HG02759 (cell line): Measurements from ENCODE around the gene GAN.
A peak's percentile ranks its signal among the peaks of the same experiment; 100 is the strongest.

ENCODE experiments used
- ATAC-seq: cut with Tn5 transposase; IDR thresholded peaks from one replicate; pipeline ENCODE4 v1.9.1; 2021; ENCODE audit warnings: mild to moderate bottlenecking, moderate library complexity; ENCODE audit not compliant: unreplicated experiment

The GAN gene, protein sequence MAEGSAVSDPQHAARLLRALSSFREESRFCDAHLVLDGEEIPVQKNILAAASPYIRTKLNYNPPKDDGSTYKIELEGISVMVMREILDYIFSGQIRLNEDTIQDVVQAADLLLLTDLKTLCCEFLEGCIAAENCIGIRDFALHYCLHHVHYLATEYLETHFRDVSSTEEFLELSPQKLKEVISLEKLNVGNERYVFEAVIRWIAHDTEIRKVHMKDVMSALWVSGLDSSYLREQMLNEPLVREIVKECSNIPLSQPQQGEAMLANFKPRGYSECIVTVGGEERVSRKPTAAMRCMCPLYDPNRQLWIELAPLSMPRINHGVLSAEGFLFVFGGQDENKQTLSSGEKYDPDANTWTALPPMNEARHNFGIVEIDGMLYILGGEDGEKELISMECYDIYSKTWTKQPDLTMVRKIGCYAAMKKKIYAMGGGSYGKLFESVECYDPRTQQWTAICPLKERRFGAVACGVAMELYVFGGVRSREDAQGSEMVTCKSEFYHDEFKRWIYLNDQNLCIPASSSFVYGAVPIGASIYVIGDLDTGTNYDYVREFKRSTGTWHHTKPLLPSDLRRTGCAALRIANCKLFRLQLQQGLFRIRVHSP

DNA sequence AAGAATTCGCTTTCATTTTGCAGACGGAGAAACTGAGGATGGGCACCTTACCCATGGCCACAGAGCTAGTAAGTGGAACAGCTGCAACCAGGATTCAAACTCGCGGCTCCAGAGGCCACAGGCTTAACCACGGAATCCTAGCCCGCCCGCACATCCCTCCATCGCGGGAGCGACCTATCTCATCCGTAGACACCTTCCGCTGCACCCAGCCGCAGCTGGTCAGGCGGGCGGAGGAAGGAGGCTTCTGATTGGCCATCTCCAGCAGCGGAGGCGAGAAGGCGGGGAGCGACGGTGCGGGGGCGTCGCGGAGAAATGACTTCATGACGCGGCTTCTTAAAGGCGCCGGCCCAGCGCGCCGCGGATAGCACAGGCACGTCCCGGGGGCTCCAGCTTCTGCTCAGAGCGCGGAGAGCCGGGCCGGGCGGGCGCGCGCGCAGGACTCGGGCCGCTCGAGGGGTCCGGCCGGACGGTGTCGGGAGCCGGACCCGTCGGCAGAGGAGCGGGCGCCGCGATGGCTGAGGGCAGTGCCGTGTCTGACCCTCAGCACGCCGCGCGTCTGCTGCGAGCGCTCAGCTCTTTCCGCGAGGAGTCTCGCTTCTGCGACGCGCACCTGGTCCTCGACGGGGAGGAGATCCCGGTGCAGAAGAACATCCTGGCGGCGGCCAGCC is at the start of gene GAN:
GAN (plus strand) TSS at position 360 of the 668 bp plus-strand sequence; CDS start at position 512, 152 bp downstream.
- peak; percentile 94 for ATAC-seq

DNA sequence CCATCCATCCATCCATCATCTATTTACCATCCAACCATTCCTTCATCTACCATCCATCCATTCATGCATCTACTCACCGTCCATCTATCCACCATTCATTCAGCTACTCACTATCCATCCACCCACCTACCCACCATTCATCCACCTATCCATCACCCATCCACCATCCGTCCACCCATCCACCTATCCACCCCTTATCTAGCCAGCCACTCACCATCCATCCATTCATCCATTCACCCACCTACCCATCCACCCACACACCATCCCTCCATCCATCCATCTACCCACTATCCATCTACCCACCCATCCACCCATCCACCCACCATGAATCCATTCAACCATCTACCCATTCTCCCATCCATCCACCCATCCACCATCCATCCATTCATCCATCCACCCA is 49.7 kb upstream of the GAN start:
- ATAC-seq = no peak

DNA sequence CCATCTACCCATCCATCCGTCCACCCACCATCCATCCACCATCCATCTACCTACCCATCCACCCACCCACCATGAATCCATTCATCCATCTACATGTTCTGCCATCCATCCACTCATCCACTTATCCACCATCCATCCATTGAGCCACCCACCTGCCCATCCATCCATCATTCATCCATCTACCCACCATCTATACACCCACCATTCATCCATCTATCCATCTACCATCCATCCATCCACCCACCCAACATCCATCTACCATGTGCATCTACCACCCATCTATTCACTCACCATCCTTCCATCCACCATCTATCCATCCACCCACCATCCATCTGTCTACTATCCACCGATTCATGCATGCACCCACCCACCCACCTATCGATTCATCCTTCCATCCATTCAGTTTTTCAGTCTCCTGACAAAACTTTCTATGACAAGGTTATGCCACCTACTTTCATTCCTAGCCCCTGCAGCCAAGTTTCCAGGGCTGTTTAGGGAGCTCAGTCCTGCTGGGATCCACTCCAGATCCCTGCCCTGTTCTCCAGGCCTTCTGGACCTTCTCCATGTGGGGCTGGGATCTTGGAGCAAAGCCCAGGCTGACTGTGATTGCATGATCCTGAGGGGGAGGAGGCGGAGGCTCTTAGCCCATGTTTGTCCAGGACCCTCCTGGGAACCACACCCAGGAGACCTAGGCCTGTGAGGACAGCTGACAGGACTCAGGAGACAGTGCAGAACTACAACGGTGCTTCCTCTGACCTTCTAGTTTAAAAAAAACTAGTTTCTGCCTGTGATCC is 48.9 kb upstream of the GAN start:
- no peak for ATAC-seq

DNA sequence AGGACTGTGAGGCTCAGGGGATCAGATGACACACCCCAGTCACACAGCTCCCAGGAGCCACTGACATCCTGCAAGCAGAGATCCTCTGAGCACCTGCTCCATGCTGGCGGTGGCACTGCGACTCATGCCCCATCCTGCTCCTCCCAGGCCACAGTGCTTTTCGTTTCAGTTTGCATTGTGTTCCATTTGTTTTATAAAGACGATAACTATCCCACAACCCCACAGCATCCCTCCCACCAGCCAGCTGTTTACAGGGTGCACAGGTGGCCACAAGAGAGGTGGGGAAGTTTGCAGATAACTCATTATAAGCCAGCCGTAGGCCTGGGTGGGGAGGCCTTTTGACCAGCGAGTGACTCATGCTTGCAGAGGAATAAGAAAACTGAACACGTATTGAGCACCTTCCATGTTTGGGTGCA is 48.1 kb upstream of the GAN start:
- ATAC-seq = no peak

DNA sequence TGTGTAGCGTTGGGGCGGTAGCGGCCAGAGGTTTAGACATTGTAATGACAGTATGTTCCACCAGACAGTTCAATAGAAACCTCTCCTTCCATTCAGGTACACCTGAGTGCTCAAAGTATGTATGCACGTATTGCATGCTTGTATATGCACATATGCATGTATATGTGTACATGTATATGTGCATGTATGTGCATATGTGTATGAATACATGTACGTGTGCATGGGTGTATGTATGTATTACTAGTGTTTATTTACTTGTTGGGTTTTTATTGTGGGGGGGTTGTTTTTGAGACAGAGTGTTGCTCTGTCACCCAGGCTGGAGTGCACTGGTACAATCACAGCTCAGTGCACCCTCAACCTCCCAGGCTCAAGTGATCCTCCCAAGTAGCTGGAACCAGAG is 46.3 kb upstream of the GAN start:
- ATAC-seq = no peak

DNA sequence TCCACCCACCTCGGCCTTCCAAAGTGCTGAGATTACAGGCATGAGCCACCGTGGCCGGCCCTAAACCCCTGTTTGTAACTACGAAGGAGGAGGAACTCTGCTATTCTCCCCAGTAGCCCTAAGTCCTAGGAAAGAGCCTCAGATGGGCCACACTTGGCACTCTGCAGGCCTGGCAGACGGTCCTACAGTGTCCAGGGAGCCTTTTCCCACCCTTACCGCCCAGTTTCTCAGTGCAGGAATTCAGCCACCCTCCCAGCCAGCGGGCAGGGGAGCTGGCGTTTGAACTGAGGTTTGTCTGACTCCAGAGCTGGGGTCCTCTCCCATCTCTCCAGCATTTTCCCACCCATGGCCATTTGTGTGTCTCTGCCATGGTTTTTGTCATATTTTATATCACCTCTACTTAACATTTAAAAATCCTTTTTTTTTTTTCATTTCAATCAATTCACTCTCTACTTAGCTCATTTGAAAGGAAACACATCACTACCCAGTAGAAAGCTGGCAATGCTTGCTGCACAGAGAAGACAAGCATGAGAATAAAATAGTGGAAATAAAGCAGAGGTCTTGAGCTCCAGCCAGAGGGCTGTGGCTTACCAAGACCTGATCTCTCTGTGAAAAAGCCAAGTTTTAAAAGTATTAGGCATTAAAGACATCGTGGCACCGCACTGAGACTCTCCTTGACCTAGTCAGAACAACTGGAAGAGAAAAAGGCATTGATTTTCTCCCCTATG is 41.4 kb upstream of the GAN start:
- no peak for ATAC-seq

DNA sequence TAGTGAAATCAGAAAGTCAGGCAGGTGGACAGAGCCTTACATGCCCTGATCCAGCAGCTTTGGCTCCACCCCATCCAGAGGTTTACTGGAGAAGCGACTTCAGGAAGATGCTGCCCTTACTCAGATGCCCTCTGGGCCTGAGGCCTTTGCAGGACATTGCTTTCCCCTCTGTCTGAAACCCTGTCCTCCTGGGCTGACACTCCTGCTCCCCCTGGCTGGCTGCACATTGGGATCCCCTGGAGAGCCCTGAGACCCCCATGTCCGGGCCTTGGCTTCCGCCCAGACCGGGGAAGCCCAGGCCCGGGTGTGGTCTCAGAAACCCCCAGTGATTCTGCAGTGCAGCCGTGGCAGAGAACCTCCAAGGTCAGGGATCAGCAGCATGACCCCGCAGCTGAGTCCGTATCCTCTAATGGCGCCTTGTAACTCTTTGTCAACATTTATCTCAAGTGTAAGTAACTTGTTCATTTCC is 39.7 kb upstream of the GAN start:
- no peak for ATAC-seq

DNA sequence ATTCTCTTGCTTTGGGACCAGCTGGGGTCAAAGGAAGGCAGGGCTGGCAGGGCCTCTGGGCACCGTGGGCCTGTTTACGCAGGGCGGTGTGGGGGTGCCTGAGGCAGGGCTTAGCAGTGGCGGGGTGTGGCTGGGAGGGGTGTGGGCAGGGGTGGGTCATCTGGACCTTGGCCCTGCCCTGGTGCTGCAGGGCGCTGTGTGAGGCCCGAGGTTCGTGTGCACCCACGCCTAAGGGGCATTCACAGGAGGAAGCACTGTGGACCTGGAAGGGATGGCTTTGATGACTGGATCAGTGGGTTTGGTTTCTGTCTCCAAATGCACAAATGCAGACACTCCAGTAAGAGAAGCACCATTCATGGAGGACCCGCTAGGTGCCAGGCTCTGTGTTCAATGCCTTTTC is 39.0 kb upstream of the GAN start:
- no peak for ATAC-seq

DNA sequence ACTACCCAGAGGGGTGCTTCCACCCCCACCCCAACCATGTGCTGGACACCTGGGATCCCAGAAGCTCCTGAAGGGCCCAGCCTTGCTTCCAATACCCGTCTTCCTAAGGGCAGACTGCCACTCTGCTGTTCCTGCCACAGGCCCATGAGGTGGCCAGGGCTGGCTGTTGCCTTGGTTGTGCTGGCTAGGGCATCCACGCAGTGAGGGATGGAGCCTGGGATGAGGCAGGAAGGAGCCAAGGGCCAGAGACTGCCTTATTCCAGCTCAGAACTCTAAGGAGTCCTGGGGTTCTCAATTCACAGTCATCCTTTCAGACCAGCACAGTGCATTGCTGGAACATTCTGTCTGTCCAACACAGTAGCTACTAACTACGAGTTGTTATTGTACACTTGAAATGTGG is 38.4 kb upstream of the GAN start:
- no peak for ATAC-seq

DNA sequence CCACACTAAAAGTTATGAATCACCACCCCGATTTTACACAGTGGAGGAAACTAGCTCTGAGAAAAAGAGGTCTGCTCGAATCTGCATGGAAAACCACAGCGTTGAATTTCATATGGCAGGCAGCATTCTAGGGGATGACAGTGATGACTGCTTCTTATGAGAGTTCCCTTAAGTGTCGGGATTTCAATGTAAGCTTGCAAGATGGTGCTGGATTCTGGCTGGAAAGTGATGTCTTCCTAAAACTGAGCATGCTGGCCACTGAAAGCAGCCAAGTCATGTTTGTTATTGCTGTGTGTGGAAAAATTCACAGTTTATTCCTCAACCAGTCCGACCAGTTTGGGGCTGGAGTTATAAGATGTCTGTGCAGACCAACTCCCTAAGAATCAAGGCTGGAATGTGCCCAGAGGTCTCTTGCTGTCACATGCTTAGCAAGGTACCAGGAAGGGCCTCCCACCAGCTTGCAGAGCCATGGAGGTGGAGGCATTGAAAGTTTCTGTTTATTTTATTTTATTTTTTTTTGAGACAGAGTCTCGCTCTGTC is 37.2 kb upstream of the GAN start:
- ATAC-seq = no peak

DNA sequence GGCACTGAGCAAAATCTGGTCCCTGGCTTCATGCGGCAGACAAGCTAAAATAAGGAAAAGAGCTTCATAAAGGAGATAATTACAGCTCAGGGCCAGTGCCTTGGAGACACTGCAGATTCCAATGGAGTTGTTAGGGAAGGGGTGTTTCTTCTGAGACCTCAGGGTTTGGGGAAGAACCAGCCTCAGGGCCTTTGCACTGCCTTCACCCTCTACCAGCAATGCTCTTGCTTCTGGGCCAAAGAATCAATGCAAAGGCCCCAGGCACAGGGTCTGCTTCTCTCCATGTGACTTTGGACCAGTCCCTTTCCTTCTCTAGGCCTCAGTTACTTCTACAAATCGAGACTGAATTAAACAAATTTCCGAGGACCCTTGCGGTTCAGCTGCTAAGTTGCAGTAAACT is 36.2 kb upstream of the GAN start:
- ATAC-seq = no peak

DNA sequence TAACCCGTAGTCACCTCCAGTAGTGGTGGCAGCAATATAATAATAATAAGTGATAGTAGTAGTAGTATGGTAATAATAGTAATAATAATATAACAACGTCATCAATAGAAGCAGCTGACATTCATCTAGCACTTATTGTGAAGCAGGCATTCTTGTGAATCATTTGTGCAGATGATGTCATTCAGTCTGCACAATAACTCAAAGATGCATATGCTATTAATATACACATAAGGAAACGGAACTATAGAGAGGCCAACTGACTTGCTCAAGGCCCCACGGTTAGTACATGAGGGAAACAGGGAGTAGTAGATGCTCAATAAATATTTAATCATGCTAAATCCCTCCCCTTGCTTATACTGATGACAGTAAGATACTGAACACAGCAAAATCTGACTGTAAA is 35.4 kb upstream of the GAN start:
- ATAC-seq = no peak

DNA sequence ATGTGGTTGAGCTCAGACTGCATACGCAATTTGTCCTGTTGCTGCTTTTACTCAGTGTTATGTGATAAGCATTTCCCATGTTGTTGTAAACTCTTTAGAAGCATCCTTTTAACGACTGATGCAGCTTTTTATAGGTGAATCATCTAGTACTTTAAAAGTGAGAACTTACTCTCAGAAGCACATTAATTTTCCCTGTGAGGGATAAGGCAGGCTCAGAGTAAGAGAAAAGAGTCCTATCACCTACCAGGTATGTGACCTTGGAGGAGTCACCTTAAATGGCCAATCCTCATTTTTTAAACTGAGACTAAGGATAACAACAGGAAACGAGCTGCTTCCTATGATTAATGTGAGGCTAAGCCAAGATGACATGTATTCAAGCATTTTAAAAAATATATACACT is 34.4 kb upstream of the GAN start:
- ATAC-seq = no peak

DNA sequence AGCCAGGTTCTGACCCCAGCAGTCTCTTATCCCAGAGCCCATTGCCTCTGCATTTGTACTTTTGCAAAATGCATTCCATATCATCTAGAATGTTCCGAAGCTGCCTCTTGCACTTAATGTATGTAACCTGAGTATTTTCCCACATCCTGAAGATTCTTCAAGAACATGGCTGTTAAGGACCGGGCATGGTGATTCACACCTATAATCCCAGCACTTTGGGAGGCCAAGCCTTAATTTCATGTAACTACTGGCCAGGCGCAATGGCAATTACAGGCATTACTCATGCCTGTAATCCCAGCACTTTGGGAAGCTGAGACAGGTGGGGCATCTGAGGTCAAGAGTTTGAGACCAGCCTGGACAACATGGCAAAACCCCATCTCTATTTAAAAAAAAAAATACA is 31.7 kb upstream of the GAN start:
- ATAC-seq = no peak

DNA sequence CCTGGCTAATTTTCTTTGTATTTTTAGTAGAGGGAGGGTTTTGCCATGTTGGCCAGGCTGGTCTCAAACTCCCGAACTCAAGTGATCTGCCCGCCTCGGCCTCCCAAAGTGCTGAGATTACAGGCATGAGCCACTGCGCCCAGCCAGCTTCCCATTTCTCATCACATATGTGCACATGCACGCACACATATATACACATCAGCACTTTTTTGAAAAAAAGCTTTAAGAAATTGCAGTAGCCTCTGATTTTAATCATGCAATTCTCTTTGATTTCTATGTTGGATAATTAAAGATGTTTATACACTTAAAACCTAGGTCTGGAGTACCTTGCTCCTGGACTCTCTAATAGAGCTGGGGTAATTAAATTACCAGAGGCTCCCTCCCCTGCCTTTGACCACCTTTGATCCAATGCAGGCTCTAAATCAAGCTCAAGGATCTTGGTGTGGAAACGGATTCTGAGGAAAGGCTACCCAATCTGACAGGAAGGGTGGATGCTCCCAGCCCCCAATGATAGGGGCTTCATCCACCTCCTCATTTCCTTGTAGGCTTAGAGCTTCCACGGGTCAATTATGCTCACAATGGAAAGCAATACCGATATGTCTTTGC is 29.7 kb upstream of the GAN start:
- ATAC-seq = no peak

DNA sequence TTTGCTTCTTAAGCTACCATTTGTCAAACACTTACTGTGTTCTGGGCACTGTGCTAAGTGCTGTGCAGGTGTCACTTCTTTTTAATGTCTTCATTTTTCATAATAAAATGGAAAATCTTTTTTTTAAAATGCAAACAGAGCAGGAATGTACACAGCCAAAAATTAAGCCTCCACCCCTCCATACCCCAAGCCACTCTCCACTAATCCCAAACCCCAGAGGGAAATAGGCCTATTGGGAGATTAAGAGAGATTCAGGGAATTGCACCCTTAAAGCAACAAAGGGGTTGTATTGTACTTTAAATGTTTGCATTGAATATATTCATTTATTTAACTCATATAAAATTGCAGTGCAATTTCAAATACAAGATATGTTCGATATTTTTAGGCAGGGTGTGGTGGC is 28.6 kb upstream of the GAN start:
- no peak for ATAC-seq

DNA sequence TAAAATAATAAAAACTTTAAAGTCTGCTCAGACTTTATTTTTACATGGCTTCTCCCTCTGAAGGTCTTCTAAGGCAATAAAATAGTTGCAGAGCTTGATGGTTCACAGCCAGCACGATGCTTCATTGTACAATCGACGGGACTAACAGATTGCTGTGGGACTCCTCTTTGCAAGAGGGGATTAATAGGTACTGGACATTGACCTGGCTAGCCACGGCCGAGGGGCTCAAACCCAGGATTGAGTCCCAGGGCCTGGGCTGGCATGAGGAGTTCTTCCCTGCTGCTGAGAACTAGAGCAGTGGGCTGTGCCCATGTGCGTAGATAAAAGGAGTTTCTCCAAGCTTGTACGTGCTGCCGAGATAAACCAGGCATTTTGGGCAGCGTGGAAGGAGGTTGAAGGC is 23.6 kb upstream of the GAN start:
- no peak for ATAC-seq

DNA sequence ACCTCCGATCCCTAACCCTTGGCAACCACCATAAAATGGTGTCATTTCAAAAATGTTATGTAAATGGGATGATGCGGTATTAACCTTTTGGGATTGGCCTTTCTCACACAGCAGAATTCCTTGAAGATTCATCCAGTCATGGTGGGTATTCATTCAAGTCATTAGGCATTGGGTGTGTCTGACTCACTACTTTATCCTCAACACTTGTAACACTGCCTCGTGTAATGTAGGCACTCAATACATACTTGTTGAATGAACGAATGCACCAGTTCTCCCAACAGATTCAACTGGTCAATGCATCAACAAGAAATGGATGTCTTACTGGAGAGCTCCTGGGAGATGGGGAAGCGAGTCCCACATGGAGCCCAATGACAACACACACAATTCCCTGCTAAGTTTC is 21.8 kb upstream of the GAN start:
- ATAC-seq = no peak

DNA sequence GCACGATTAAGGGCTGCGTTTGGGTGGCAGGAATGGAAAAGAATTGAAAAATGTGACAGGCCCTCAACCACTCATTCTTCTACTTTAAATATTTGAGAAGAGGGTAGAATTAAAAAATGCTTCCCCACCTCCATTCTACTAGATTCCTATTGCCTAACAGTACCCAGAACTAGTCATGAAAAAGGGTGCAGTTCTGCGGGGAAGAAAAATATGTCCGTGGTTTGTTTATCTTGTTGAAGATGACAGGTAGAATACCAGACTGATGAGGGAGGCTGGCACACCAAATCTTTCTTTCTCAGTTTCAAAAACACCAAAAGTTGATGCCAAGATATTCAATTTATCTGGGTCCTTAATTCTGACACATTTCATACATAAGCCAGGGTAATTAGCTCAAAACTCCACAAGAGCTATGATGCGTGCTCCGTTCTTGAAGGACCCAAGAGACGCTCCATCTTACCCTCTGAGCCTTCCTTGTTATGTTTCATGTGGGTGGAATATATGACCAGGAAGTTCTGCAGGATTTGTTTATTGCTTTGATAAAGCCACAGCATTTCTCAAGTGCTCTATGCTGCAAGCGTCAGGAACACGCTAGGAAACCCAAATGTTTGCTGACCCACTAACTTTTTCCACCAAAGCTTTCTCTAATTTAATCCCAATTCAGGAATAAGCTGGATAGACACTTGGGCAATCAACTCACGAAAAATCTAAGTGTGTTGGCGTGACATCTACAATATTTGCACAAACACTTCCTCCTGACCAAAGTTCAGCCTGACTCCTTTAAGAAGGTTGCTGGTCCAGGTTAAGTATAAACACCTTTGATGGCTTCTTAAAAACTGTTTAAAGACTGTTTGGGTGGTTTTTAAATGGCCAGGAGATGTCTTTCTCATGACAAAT is 20.6 kb upstream of the GAN start:
- ATAC-seq = no peak
